HG02943 (cell line): Measurements from ENCODE around the gene APPBP2.
"Not testable (repeated sequence)": the region's sequence is repeated elsewhere in the genome, so short reads cannot be mapped to it uniquely, and the experiment has no call there.

Experiments
- ATAC-seq: cut with Tn5 transposase; IDR thresholded peaks from one replicate; pipeline ENCODE4 v1.9.1; 2021; ENCODE audit warnings: mild to moderate bottlenecking, low read depth, moderate library complexity; ENCODE audit not compliant: unreplicated experiment

The APPBP2 gene

DNA sequence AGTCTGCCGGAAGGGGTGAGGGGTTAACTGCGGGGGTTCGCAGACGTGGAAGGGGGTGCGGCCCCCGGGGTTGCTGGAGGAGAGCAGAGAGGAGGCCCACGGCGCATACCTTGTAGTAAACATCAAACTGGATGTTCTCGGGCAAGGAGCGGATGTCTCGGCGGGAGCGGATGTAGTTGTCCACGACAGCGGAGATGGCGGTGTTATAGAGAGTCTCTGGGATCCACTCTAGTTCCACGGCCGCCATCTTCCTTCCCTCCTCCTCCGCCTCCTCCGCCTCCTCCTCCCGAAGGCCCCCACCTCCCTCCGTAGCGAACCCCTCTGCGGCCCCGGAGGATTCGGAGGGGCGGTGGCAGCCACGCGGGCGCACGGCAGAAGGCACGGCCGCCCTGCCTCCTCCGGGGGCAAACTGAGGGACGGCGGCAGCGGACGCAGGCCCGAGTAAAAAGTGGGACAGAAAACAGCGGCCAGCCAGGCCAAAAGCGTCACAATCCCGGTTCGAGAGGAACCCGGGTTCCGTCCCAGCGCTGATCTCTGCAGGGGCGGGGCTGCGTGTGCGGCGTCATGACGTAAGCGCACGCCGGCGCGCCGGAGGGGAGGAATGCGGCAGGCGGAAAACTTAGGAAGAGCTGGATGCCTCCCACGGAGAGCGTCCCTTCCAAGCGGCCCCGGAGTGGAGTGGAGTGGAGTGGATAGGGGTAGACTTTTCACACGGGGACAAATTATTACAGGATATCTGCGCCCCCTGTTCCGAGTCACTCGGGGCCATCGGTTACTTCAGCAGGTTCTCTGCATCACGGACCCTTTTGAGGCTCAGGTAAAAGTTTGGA, at the start of gene APPBP2:
TSS of gene APPBP2 (minus strand) at position 558 of the 830 bp plus-strand sequence. CDS start at position 247, 311 bp downstream.
- peak; percentile 86 for ATAC-seq

GRCh38 chr17:60573236-60574051, 47.4 kb upstream of the APPBP2 start:
- ATAC-seq = no peak

DNA sequence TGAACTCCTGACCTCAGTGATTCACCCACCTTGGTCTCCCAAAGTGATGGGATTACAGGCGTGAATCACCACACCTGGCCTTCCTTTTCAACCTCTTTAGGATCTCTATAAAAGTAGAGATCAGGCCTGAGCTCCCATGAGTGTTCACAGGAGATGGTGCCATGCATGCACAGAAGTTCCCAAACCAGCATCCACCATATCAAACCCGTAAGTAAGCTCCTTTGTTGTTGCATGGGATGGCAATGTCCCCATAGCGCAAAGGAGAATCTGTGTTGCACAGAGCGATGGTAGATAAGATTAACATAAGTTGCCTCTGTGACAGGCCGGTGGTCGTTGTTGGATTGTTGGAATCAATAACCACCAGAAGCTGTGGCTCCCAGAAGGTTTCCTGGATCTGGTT, 39.2 kb upstream of the APPBP2 start:
- ATAC-seq = no peak

DNA sequence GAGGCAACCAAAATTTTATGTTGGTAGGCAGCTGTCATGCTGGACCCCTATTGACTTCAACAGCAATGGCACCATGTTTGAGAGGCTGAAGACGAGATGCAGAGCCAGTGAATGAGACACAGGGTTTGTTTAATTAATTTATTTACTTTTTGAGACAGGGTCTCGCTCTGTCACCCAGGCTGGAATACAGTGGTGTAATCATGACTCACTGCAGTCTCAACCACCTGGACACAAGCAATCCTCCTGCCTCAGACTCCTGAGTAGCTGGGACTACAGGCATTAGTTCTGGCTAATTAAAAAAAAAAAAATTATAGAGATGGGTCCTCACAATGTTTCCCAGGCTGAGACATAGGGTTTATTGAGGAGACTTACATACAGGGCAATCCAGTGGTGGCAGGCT, 37.7 kb upstream of the APPBP2 start:
- ATAC-seq = no peak

DNA sequence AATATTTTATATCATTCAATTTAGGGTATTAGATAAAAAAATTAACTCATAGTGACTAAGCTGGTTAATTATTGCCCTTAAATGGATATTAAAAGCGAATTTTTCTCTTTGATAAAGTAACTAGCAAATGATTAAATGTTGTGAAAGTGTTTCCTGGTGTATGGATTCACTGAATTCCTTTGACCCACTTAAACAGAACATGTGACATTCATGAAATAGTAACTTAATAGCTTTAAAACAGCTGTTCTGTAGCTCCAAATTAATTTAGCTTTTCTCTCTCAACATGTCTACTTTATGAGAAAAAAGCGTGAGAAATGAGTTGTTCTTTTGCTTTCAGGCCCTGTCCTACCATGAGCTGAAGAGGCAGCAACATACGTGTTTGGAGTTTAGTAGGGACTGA, 36.4 kb upstream of the APPBP2 start:
- ATAC-seq = no peak

- no peak for ATAC-seq
Observed at GRCh38 chr17:60560860-60561257, 34.8 kb upstream of the APPBP2 start.

- no peak for ATAC-seq
Observed at GRCh38 chr17:60559995-60560859, 34.2 kb upstream of the APPBP2 start.

- no peak for ATAC-seq
Observed at GRCh38 chr17:60559659-60559994, 33.6 kb upstream of the APPBP2 start.

DNA sequence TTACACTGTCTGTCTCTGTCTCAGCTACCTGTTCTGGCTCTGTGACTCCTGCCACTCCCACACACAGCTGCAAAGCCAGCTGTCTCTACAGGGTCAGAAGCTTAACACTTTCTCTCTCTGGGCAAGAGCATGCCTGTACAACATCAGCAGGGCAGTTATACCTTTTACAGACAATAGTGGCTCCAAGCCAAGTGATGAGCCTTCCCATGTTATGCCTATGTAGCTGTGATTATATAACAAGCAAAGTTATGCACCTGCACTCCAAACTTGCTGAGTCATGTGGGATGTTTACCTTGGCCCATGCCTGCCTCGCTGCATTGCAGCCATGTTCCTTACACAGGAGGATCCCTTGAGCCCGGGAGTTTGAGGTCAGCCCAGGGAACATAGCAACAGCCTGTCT, 31.8 kb upstream of the APPBP2 start:
- ATAC-seq = no peak

GRCh38 chr17:60555786-60556185, 29.7 kb upstream of the APPBP2 start:
- ATAC-seq = no peak

- no peak for ATAC-seq
Observed at GRCh38 chr17:60554377-60554788, 28.3 kb upstream of the APPBP2 start.

DNA sequence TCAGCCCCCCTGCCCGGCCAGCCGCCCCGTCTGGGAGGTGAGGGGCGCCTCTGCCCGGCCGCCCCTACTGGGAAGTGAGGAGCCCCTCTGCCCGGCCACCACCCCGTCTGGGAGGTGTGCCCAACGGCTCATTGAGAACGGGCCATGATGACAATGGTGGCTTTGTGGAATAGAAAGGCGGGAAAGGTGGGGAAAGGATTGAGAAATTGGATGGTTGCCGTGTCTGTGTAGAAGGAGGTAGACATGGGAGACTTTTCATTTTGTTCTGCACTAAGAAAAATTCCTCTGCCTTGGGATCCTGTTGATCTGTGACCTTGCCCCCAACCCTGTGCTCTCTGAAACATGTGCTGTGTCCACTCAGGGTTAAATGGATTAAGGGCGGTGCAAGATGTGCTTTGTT, 26.2 kb upstream of the APPBP2 start:
- ATAC-seq = not testable (repeated sequence)

- ATAC-seq = no peak
Observed at GRCh38 chr17:60548990-60549389, 22.9 kb upstream of the APPBP2 start.

GRCh38 chr17:60545465-60546191, 19.6 kb upstream of the APPBP2 start:
- ATAC-seq = no peak

- ATAC-seq = no peak
Observed at GRCh38 chr17:60542071-60542470, 16.0 kb upstream of the APPBP2 start.

GRCh38 chr17:60540460-60540859, 14.4 kb upstream of the APPBP2 start:
- ATAC-seq = no peak

GRCh38 chr17:60539807-60540206, 13.8 kb upstream of the APPBP2 start:
- no peak for ATAC-seq

GRCh38 chr17:60538726-60539125, 12.7 kb upstream of the APPBP2 start:
- no peak for ATAC-seq

DNA sequence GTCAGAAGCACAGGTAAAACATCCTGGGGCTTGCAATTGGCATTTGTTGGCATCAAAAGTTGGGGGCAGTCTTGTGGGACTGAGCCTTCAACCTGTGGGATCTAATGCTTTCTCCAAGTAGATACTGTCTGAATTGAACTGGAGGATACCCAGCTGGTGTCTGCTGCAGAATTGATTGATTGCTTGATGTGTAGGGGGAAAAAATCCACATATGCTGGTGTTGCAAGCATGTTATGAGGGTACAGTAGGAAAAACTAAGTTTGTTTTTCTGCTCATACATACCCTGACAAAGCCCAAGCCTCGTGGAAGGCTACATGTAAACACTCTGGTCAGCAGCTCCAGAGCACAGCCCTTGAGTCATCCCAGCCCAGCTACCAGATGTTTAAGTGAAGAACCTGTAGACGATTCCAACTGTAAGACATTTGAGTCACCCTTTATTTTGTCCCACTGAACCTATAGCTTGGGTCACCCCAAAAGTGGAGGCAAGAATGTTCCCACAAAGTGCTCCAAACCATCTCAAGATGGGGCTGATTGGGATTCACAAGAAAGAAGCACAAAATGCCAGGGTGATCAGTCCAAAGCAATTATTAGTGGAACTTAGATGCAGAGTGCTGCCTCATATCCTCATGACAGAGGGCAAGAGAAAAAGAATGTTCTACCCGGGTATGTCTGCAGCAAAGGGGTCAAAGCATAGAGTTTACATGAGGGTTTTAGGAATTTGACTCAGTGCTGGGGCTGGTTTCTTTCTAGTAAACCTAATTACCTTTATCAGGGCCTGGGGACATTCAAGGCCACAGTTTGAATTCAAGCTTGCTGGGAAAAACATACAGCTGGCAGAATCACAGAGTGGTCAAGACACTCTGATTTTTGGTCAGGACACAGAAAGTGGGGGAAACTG, 9.6 kb upstream of the APPBP2 start:
- ATAC-seq = no peak
